HepG2 (cell line): ENCODE data around the gene CCNYL1. TPM values are rescaled to one million over a fixed set of nuclear protein-coding genes. Genes with fewer than 3 reads are reported as not detected.

ENCODE experiments used
- BRF2 ChIP-seq: sonication (generic); formaldehyde crosslinking; IDR thresholded peaks from 2 replicates; pipeline ENCODE4 v1.8.1; 2022; ENCODE audit warnings: mild to moderate bottlenecking, missing genetic modification reagents
- HBP1 ChIP-seq: IDR thresholded peaks from 2 replicates; pipeline ENCODE4 v1.6.1; 2016; ENCODE audit warnings: low read depth, control low read depth
- HDAC2 ChIP-seq: sonication (generic); formaldehyde crosslinking; IDR thresholded peaks from 2 replicates; pipeline ENCODE4 v1.4.0; 2020; ENCODE audit warnings: missing genetic modification reagents
- HOXA5 ChIP-seq: sonication (generic); formaldehyde crosslinking; IDR thresholded peaks from 2 replicates; pipeline ENCODE4 v1.4.0; 2020; ENCODE audit warnings: missing genetic modification reagents
- KDM6A ChIP-seq: IDR thresholded peaks from 2 replicates; pipeline ENCODE4 v1.6.1; 2016; ENCODE audit warnings: low read depth
- NFKB2 ChIP-seq: sonication (generic); formaldehyde crosslinking; IDR thresholded peaks from 2 replicates; pipeline ENCODE4 v1.4.0; 2020; ENCODE audit warnings: missing genetic modification reagents, borderline replicate concordance
- NRL ChIP-seq: sonication (generic); formaldehyde crosslinking; IDR thresholded peaks from 2 replicates; pipeline ENCODE4 v1.5.0; 2020; ENCODE audit warnings: missing genetic modification reagents, mild to moderate bottlenecking, moderate library complexity, borderline replicate concordance
- PHF5A ChIP-seq: IDR thresholded peaks from one replicate; pipeline ENCODE4 v1.6.1; 2018; ENCODE audit warnings: low read depth, missing genetic modification reagents; ENCODE audit not compliant: unreplicated experiment
- RAD21 ChIP-seq: fragments of 450-650 bp; formaldehyde crosslinking; IDR thresholded peaks from 2 replicates; pipeline ENCODE4 v1.5.0; 2020; ENCODE audit warnings: mild to moderate bottlenecking
- SKIL ChIP-seq: sonication (generic); formaldehyde crosslinking; IDR thresholded peaks from 2 replicates; pipeline ENCODE4 v1.8.0; 2022; ENCODE audit warnings: missing genetic modification reagents, mild to moderate bottlenecking, moderate library complexity, borderline replicate concordance
- ZC3H13 ChIP-seq: sonication (generic); formaldehyde crosslinking; IDR thresholded peaks from 2 replicates; pipeline ENCODE4 v1.8.1; 2023; ENCODE audit warnings: mild to moderate bottlenecking, missing genetic modification reagents, moderate library complexity
- ZFP37 ChIP-seq: sonication (generic); formaldehyde crosslinking; IDR thresholded peaks from 2 replicates; pipeline ENCODE4 v1.4.0; 2020; ENCODE audit warnings: missing genetic modification reagents, borderline replicate concordance
- ZNF264 ChIP-seq: sonication (generic); formaldehyde crosslinking; IDR thresholded peaks from 2 replicates; pipeline ENCODE4 v1.4.0; 2020; ENCODE audit warnings: missing genetic modification reagents
- ZNF343 ChIP-seq: sonication (generic); formaldehyde crosslinking; IDR thresholded peaks from 2 replicates; pipeline ENCODE4 v1.4.0; 2020; ENCODE audit warnings: mild to moderate bottlenecking, missing genetic modification reagents
- ZNF431 ChIP-seq: sonication (generic); formaldehyde crosslinking; IDR thresholded peaks from 2 replicates; pipeline ENCODE4 v1.9.0; 2022; ENCODE audit warnings: missing genetic modification reagents, low read depth, mild to moderate bottlenecking, borderline replicate concordance
- ZNF879 ChIP-seq: sonication (generic); formaldehyde crosslinking; IDR thresholded peaks from 2 replicates; pipeline ENCODE4 v1.8.1; 2023; ENCODE audit warnings: missing genetic modification reagents
- polyA plus RNA-seq, 8 experiments: library from polyadenylated mRNA; depleted of rRNA in 3 of 8; stranded (reverse) in 7 of 8; unstranded in 1 of 8; fragments of >200 nt; fragmentation: Illumina TruSeq in 4 of 8; extraction: Trizol in 4 of 8; gene quantifications; 2 replicates each; pipeline versions ENCODE4 v1.2.1 to v1.2.3, GENCODE V29; 2011 to 2016; ENCODE audit warnings: low read depth in 4 of 8, missing spikeins in 1 of 8, mixed read lengths in 1 of 8; ENCODE audit not compliant: insufficient read depth in 1 of 8
- total RNA-seq, 5 experiments: library from RNA; depleted of rRNA; stranded (reverse); fragments of >200 nt; fragmentation: Illumina TruSeq; extraction: Trizol; gene quantifications; 2 replicates each; pipeline ENCODE4 v1.2.3, GENCODE V29; 2016; ENCODE audit warnings: low read depth in 1 of 5
- TF ChIP-seq, protein P1 (sequence below): sonication (generic); formaldehyde crosslinking; IDR thresholded peaks from 2 replicates; pipeline ENCODE4 v1.4.0; 2020; ENCODE audit warnings: missing genetic modification reagents
- TF ChIP-seq, protein P2 (sequence below): sonication (generic); formaldehyde crosslinking; IDR thresholded peaks from 2 replicates; pipeline ENCODE4 v1.8.0; 2022; ENCODE audit warnings: missing genetic modification reagents, mild to moderate bottlenecking, inconsistent platforms, borderline replicate concordance
- TF ChIP-seq, protein P3 (sequence below): sonication (generic); formaldehyde crosslinking; IDR thresholded peaks from 2 replicates; pipeline ENCODE4 v1.4.0; 2020; ENCODE audit warnings: mild to moderate bottlenecking, missing genetic modification reagents

The CCNYL1 gene
- total and polyA plus RNA-seq, 2 of the 13 experiments (the other 11 are each of a cell fraction or from before 2014, with no cell fraction given): 12.5 to 16.2 TPM

- peak; percentile 97 for TF ChIP-seq HBP1
- 0 out of 2 replicates have a peak, but pooled peaks have one; percentile 23 for TF ChIP-seq BRF2 (CRISPR knock-in tag)
- no peak for TF ChIP-seq ZNF879 (CRISPR knock-in tag)
- TF ChIP-seq, protein P1, sequence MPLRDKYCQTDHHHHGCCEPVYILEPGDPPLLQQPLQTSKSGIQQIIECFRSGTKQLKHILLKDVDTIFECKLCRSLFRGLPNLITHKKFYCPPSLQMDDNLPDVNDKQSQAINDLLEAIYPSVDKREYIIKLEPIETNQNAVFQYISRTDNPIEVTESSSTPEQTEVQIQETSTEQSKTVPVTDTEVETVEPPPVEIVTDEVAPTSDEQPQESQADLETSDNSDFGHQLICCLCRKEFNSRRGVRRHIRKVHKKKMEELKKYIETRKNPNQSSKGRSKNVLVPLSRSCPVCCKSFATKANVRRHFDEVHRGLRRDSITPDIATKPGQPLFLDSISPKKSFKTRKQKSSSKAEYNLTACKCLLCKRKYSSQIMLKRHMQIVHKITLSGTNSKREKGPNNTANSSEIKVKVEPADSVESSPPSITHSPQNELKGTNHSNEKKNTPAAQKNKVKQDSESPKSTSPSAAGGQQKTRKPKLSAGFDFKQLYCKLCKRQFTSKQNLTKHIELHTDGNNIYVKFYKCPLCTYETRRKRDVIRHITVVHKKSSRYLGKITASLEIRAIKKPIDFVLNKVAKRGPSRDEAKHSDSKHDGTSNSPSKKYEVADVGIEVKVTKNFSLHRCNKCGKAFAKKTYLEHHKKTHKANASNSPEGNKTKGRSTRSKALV (CRISPR knock-in tag): peak; percentile 22; the same call in 1 of the 2 replicates
- no peak for TF ChIP-seq ZFP37
- no peak; the same call in 1 of the 2 replicates for TF ChIP-seq ZNF264 (CRISPR knock-in tag)
- TF ChIP-seq ZNF431 (CRISPR knock-in tag): peak; percentile 72; the same call in 1 of the 2 replicates
- TF ChIP-seq RAD21 (CRISPR knock-in tag): 0 out of 2 replicates have a peak, but pooled peaks have one; percentile 20
- TF ChIP-seq, protein P2, sequence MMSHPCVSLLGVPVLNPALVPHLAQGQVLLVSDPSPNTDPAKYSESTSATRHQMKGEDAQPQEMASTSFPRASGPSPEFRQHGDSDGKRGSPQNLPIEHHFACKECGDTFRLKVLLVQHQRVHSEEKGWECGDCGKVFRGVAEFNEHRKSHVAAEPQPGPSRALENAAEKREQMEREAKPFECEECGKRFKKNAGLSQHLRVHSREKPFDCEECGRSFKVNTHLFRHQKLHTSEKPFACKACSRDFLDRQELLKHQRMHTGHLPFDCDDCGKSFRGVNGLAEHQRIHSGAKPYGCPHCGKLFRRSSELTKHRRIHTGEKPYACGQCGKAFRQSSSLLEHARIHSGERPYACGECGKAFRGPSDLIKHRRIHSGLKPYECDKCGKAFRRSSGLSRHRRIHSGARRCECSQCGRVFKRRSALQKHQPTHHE (CRISPR knock-in tag): no peak
- TF ChIP-seq SKIL (CRISPR knock-in tag): no peak
- TF ChIP-seq PHF5A (CRISPR knock-in tag): no peak
- TF ChIP-seq ZNF343: 0 out of 2 replicates have a peak, but pooled peaks have one; percentile 17
- TF ChIP-seq NRL (CRISPR knock-in tag): 0 out of 2 replicates have a peak, but pooled peaks have one; percentile 23
- TF ChIP-seq ZC3H13: peak; percentile 43; the same call in 1 of the 2 replicates
- TF ChIP-seq HDAC2 (CRISPR knock-in tag): peak; percentile 60
- TF ChIP-seq, protein P3, sequence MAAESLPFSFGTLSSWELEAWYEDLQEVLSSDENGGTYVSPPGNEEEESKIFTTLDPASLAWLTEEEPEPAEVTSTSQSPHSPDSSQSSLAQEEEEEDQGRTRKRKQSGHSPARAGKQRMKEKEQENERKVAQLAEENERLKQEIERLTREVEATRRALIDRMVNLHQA (CRISPR knock-in tag): no peak; the same call in 1 of the 2 replicates
- TF ChIP-seq NFKB2 (CRISPR knock-in tag): no peak; the same call in none of the 2 replicates
- TF ChIP-seq KDM6A (CRISPR knock-in tag): no peak
- TF ChIP-seq HOXA5: peak; percentile 79
These were observed at the start of gene CCNYL1 (continued) for GRCh38 chr2:207710814-207711740.
